HFF-Myc (cell line): ENCODE results near the gene CDH4.
"Not testable (repeated sequence)": the region's sequence is repeated elsewhere in the genome, so short reads cannot be mapped to it uniquely, and the experiment has no call there.

Experiments used
- DNase-seq: peaks from one replicate; pipeline ENCODE4 v3.0.0-alpha.2; 2011; ENCODE audit warnings: low read depth; ENCODE audit errors: extremely low read depth
- H3K4me3 ChIP-seq: replicated peaks from 2 replicates; pipeline ENCODE4 v1.5.1; 2011; ENCODE audit warnings: low read depth, mild to moderate bottlenecking, control low read depth, low read length
- TF ChIP-seq, protein P1 (sequence below): IDR thresholded peaks from 2 replicates; pipeline ENCODE4 v1.5.1; 2012; ENCODE audit warnings: mild to moderate bottlenecking, low read depth, low read length, control low read depth; ENCODE audit errors: missing control alignments

Gene CDH4

GRCh38 chr20:61267241-61267640, 15.2 kb downstream of the CDH4 start:
- TF ChIP-seq, protein P1, sequence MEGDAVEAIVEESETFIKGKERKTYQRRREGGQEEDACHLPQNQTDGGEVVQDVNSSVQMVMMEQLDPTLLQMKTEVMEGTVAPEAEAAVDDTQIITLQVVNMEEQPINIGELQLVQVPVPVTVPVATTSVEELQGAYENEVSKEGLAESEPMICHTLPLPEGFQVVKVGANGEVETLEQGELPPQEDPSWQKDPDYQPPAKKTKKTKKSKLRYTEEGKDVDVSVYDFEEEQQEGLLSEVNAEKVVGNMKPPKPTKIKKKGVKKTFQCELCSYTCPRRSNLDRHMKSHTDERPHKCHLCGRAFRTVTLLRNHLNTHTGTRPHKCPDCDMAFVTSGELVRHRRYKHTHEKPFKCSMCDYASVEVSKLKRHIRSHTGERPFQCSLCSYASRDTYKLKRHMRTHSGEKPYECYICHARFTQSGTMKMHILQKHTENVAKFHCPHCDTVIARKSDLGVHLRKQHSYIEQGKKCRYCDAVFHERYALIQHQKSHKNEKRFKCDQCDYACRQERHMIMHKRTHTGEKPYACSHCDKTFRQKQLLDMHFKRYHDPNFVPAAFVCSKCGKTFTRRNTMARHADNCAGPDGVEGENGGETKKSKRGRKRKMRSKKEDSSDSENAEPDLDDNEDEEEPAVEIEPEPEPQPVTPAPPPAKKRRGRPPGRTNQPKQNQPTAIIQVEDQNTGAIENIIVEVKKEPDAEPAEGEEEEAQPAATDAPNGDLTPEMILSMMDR = no peak
- H3K4me3 ChIP-seq = no peak overlapping the region
- DNase-seq = no peak

DNA sequence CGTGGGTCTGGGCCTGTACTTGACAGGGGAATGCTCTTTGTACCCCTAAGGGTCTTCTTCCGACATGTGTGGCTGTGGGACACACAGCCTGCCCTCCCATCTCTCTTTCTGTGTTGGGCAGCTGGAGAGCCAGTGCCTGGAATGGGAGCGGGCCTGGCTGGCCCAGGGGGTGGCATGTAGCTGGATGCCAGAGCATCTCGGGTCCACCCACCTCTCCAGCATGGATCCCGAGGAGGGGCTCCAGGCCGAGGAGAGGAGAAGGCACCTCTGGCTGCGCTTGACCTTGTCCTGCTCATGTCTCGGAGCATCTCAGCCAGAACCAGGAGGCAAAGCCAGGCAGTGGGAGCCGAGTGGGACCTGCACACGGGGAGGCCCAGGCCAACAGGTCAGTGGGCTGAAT, 16.0 kb downstream of the CDH4 start:
- TF ChIP-seq, protein P1 = no peak
- no peak overlapping the region for H3K4me3 ChIP-seq
- DNase-seq = no peak

DNA sequence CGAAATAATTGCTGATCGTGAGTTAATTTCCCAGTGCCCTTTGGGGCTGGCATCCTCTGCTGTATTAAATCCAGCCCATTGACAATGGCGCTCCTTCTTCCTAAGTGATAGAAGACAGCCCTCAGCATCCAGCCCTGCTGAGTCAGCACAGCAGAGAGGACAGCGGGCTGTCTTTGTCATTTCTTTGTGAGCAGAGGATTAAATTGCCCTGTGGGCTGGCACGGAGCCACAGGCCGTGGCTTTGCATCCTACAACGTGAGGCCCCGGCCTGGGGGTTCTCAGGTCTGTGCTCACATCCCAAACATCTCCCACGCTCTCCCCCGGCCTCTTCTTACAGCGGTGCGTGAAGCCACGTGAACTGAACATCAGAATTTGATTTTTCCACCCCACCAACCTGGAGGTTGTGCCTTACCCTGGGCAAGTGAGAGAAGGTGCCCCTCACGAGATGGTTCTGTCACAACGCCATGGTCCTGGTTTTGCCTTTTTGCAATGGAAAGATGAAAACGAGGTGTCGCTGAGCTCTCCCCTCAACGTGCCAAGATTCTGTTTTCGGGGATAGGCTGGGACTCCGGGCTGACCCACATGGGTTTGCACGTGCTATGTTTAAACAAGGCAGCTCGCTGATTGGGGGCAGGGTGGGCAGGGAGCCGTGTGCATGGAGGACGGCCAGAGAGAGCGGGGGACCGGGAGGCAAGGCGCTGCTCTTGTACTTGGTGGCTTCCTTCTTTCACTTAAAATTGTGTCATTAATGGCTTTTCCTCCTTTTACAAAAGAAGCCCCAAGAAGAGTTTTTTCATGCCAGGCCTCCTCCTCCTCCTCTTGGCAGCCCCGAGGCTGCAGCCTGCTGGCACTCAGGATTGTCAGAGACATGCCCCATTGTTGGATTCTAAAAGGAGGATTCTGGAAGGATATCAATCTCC, 19.5 kb downstream of the CDH4 start:
- no peak for DNase-seq
- no peak overlapping the region for H3K4me3 ChIP-seq
- TF ChIP-seq, protein P1 = no peak

DNA sequence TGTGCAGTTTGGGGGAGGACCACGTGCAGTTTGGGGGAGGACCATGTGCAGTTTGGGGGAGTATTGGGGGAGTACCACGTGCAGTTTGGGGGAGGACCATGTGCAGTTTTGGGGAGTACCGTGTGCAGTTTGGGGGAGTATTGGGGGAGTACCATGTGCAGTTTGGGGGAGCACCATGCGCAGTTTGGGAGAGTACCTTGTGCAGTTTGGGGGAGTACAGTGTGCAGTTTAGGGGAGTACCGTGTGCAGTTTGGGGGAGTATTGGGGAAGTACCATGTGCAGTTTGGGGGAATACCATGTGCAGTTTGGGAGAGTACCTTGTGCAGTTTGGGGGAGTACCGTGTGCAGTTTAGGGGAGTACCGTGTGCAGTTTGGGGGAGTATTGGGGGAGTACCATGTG, 21.0 kb downstream of the CDH4 start:
- not testable (repeated sequence) for DNase-seq, H3K4me3 ChIP-seq

DNA sequence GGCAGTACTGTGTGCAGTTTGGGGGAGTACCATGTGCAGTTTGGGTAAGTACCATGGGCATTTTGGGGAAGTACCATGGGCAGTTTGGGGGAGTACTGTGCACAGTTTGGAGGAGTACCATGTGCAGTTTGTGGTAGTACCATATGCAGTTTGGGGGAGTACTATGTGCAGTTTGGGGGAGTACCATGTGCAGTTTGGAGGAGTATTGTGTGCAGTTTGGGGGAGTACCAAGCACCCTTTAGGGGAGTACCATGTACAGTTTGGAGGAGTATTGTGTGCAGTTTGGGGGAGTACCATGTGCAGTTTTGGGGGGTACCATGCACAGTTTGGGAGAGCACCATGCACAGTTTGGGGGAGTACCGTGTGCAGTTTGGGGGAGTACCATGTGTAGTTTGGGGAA, 21.6 kb downstream of the CDH4 start:
- H3K4me3 ChIP-seq, DNase-seq: not testable (repeated sequence)

GRCh38 chr20:61274326-61274725, 22.3 kb downstream of the CDH4 start:
- TF ChIP-seq, protein P1 = no peak
- DNase-seq = no peak
- H3K4me3 ChIP-seq = no peak overlapping the region

- TF ChIP-seq, protein P1 = no peak
- H3K4me3 ChIP-seq = no peak overlapping the region
- DNase-seq = no peak
Measured at GRCh38 chr20:61278296-61278695, 26.2 kb downstream of the CDH4 start.
